22Rv1 (cell line): ENCODE measurements around the gene ZMPSTE24.

Experiments used
- H3K27ac ChIP-seq: fragments of 450-650 bp; 2 replicates; pipeline ENCODE4 v1.5.1; 2017
- CTCF ChIP-seq: fragments of 450-650 bp; IDR thresholded peaks from 2 replicates; pipeline ENCODE4 v1.5.1; 2017; ENCODE audit warnings: mild to moderate bottlenecking
- ZFX ChIP-seq: fragments of 450-650 bp; IDR thresholded peaks from 2 replicates; pipeline ENCODE4 v1.6.1; 2017; ENCODE audit warnings: antibody characterized with exemption, borderline replicate concordance

ZMPSTE24 gene

GRCh38 chr1:40300249-40300567 lies 42.2 kb downstream of the ZMPSTE24 start:
- TF ChIP-seq ZFX, result no peak
- TF ChIP-seq CTCF, result no peak
- H3K27ac ChIP-seq, result no peak overlapping the region

DNA sequence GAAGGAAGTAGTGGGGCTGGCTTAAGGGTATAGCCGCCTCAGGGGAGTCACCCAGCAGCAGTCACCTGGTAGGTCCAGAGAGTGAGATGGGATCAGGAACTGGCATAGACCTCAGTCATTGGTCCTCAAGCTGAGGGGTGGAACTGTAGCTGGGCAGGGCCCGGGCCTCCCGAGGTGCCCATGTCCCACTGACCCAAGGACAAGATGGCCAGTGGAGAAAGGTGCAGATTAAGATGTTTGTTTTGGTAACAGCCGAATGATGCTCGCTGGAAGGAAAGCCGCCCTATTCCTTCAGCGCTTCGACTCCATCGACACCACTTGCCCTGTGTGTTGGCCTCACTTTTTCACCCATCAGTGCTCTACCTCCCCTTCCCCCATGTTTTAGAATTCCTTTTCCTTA lies 42.6 kb downstream of the ZMPSTE24 start:
- TF ChIP-seq ZFX, result no peak
- no peak for TF ChIP-seq CTCF
- no peak overlapping the region for H3K27ac ChIP-seq

- TF ChIP-seq CTCF (no peak), ZFX (no peak)
- no peak overlapping the region for H3K27ac ChIP-seq
Measured at GRCh38 chr1:40301066-40301465, 43.0 kb downstream of the ZMPSTE24 start.

- no peak overlapping the region for H3K27ac ChIP-seq
- no peak for TF ChIP-seq ZFX
- TF ChIP-seq CTCF, result no peak
Measured at GRCh38 chr1:40301541-40302299, 43.7 kb downstream of the ZMPSTE24 start.

DNA sequence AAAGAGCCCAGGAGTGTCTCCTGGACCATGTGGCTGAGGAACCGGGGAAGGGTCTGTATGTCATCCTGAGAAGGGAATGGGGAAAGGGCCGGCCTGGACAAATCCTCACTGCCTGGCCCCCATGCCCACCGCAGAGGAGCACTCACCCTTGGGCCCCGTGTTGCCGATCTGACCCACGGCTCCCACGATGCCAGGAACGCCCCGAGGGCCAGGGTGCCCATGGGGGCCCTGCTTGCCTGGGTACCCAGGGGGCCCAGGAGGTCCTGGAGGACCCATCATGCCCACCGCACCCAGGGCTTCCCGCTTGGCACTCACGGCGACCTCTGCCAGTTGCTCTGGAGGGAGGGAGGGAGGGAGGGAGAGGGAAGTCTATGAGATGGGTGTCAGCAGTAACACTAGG lies 44.4 kb downstream of the ZMPSTE24 start:
- H3K27ac ChIP-seq, result no peak overlapping the region
- TF ChIP-seq ZFX (no peak), CTCF (no peak)

- no peak for TF ChIP-seq ZFX
- TF ChIP-seq CTCF, result no peak
- no peak overlapping the region for H3K27ac ChIP-seq
Measured at GRCh38 chr1:40303051-40303771, 45.2 kb downstream of the ZMPSTE24 start.

- no peak for TF ChIP-seq CTCF
- no peak for TF ChIP-seq ZFX
- H3K27ac ChIP-seq, result no peak overlapping the region
Measured at GRCh38 chr1:40303790-40304189, 45.8 kb downstream of the ZMPSTE24 start.
